ENCODE measurements around the gene LRRC23. TPM values are rescaled to one million over a fixed set of nuclear protein-coding genes. Genes with fewer than 3 reads are reported as not detected.

The LRRC23 gene
- polyA plus RNA-seq, 1 donor (not counting 4 experiments of a cell fraction or from before 2014, with no cell fraction given): 7.1 TPM

- H3K9me1 ChIP-seq (ENCODE audit: control insufficient read depth, extremely low read depth, insufficient read depth, low read length): no peaks in the 10 kb centered on the region
- no peak overlapping the region for H3K27ac ChIP-seq (ENCODE audit: control insufficient read depth, insufficient read depth, low read length)
- H3K27me3 ChIP-seq (ENCODE audit: control insufficient read depth, extremely low read depth, insufficient read depth, low read length): no peaks in the 10 kb centered on the region
- TF ChIP-seq CTCF (optimal IDR thresholded peaks at IDR 0.05 in 1 of 3, IDR thresholded peaks at IDR 0.05 in 1 of 3, conservative IDR thresholded peaks at IDR 0.05 in 1 of 3; ENCODE audit: extremely low read depth in 1 of 3, insufficient read depth in 2 of 3, low read length in 3 of 3) (no peak), EZH2 (IDR thresholded peaks at IDR 0.05; ENCODE audit: low read length) (no peak)
- no peaks in the 10 kb centered on the region for H3K9me3 ChIP-seq (ENCODE audit: control insufficient read depth, low read depth, low read length)
- no peak for FAIRE-seq
- no peak overlapping the region for H3K4me2 ChIP-seq (ENCODE audit: control insufficient read depth, extremely low read depth, insufficient read depth, low read depth, low read length)
- H3K79me2 ChIP-seq (ENCODE audit: control insufficient read depth, insufficient read depth, low read length): no peaks in the 10 kb centered on the region
- no peak overlapping the region for H3K9ac ChIP-seq (ENCODE audit: control insufficient read depth, extremely low read depth, insufficient read depth, low read length)
- peaks cover 16% of the 10 kb centered on the region for H3K4me1 ChIP-seq (ENCODE audit: control insufficient read depth, extremely low read depth, insufficient read depth, low read length)
- no peak overlapping the region for H3K4me3 ChIP-seq (ENCODE audit: control insufficient read depth in 2 of 3, extremely low read depth in 1 of 3, insufficient read depth in 2 of 3, low read depth in 1 of 3, low read length in 3 of 3)
- peaks cover 0 to 1% of the 10 kb centered on the region in 2 experiments for H3K36me3 ChIP-seq (ENCODE audit: control insufficient read depth in 2 of 2, extremely low read depth in 1 of 2, insufficient read depth in 2 of 2, low read length in 2 of 2)
- dilution Hi-C loops (cut with MboI; ENCODE audit: extremely low pct_ligation_motif_present, low sequenced_read_pairs): no loop called here
- no peaks in the 10 kb centered on the region for H4K20me1 ChIP-seq (ENCODE audit: control insufficient read depth, extremely low read depth, insufficient read depth, low read length)
- no peak for DNase-seq (ENCODE audit: low read depth, low spot score)
- no peak overlapping the region for H2AFZ ChIP-seq (ENCODE audit: control insufficient read depth, low read length)
These were observed 50.7 kb downstream of the LRRC23 start for GRCh38 chr12:6955108-6956020.

GRCh38 chr12:6956021-6956727 is 51.6 kb downstream of the LRRC23 start:
- Histone ChIP-seq H2AFZ (ENCODE audit: control insufficient read depth, low read length) (no peak overlapping the region), H3K27ac (ENCODE audit: control insufficient read depth, insufficient read depth, low read length) (no peak overlapping the region), H3K9me1 (ENCODE audit: control insufficient read depth, extremely low read depth, insufficient read depth, low read length) (no peaks in the 10 kb centered on the region), H3K4me3 (ENCODE audit: control insufficient read depth in 2 of 3, extremely low read depth in 1 of 3, insufficient read depth in 2 of 3, low read depth in 1 of 3, low read length in 3 of 3) (no peak overlapping the region), H4K20me1 (ENCODE audit: control insufficient read depth, extremely low read depth, insufficient read depth, low read length) (no peaks in the 10 kb centered on the region), H3K4me2 (ENCODE audit: control insufficient read depth, extremely low read depth, insufficient read depth, low read depth, low read length) (no peak overlapping the region), H3K79me2 (ENCODE audit: control insufficient read depth, insufficient read depth, low read length) (no peaks in the 10 kb centered on the region), H3K9ac (ENCODE audit: control insufficient read depth, extremely low read depth, insufficient read depth, low read length) (no peak overlapping the region), H3K36me3 (ENCODE audit: control insufficient read depth in 2 of 2, extremely low read depth in 1 of 2, insufficient read depth in 2 of 2, low read length in 2 of 2) (peaks cover 0 to 1% of the 10 kb centered on the region in 2 experiments), H3K4me1 (ENCODE audit: control insufficient read depth, extremely low read depth, insufficient read depth, low read length) (peaks cover 18% of the 10 kb centered on the region), H3K27me3 (ENCODE audit: control insufficient read depth, extremely low read depth, insufficient read depth, low read length) (no peaks in the 10 kb centered on the region), H3K9me3 (ENCODE audit: control insufficient read depth, low read depth, low read length) (no peaks in the 10 kb centered on the region)
- DNase-seq (ENCODE audit: low read depth, low spot score) (no peak), FAIRE-seq (no peak)
- TF ChIP-seq CTCF (optimal IDR thresholded peaks at IDR 0.05 in 1 of 3, IDR thresholded peaks at IDR 0.05 in 1 of 3, conservative IDR thresholded peaks at IDR 0.05 in 1 of 3; ENCODE audit: extremely low read depth in 1 of 3, insufficient read depth in 2 of 3, low read length in 3 of 3): no peak
- TF ChIP-seq EZH2 (IDR thresholded peaks at IDR 0.05; ENCODE audit: low read length): no peak
- dilution Hi-C loops (cut with MboI; ENCODE audit: extremely low pct_ligation_motif_present, low sequenced_read_pairs): no loop called here
